Astrocyte (in vitro differentiated cells and primary cell): ENCODE measurements around the gene ADGRB3. TPM values are rescaled to one million over a fixed set of nuclear protein-coding genes. Genes with fewer than 3 reads are reported as not detected.
"Not testable (repeated sequence)": the region's sequence is repeated elsewhere in the genome, so short reads cannot be mapped to it uniquely, and the experiment has no call there.

Experiments used
- DNase-seq: peaks from one replicate; pipeline ENCODE4 v3.0.0-alpha.2; 2010; ENCODE audit warnings: low read depth
- FAIRE-seq: peaks from 2 replicates; lab custom pipeline; 2011; peaks lifted over from hg19 to GRCh38; lab: Jason Lieb, UNC
- H2AFZ ChIP-seq: 2 replicates; pipeline ENCODE4 v1.6.0; 2012; ENCODE audit warnings: low read depth, low read length, inconsistent platforms
- H3K27ac ChIP-seq: 2 replicates; pipeline ENCODE4 v1.5.1; 2011; ENCODE audit warnings: low read depth, low read length, inconsistent platforms
- H3K27me3 ChIP-seq: 2 replicates; pipeline ENCODE4 v1.6.0; 2011; ENCODE audit warnings: low read length, inconsistent platforms; ENCODE audit not compliant: insufficient read depth
- H3K36me3 ChIP-seq: 2 replicates; pipeline ENCODE4 v1.5.1; 2011; ENCODE audit warnings: low read length, inconsistent platforms; ENCODE audit not compliant: insufficient read depth
- H3K4me1 ChIP-seq: 2 replicates; pipeline ENCODE4 v1.5.1; 2011; ENCODE audit warnings: low read length, inconsistent platforms; ENCODE audit not compliant: insufficient read depth
- H3K4me2 ChIP-seq: 2 replicates; pipeline ENCODE4 v1.6.0; 2012; ENCODE audit warnings: low read length, inconsistent platforms
- H3K4me3 ChIP-seq: 2 replicates; pipeline ENCODE4 v1.5.1; 2011; ENCODE audit warnings: low read depth, mild to moderate bottlenecking, low read length, inconsistent platforms; ENCODE audit not compliant: insufficient read depth
- H3K79me2 ChIP-seq: 2 replicates; pipeline ENCODE4 v1.6.0; 2012; ENCODE audit warnings: mild to moderate bottlenecking, low read length, inconsistent platforms; ENCODE audit not compliant: insufficient read depth
- H3K9ac ChIP-seq: 2 replicates; pipeline ENCODE4 v1.6.0; 2012; ENCODE audit warnings: mild to moderate bottlenecking, low read length, inconsistent platforms
- H3K9me3 ChIP-seq: 2 replicates; pipeline ENCODE4 v1.5.1; 2012; ENCODE audit warnings: low read depth, mild to moderate bottlenecking, low read length, inconsistent platforms; ENCODE audit not compliant: insufficient read depth
- H4K20me1 ChIP-seq: 2 replicates; pipeline ENCODE4 v1.6.0; 2012; ENCODE audit warnings: low read length, inconsistent platforms; ENCODE audit not compliant: insufficient read depth
- H3K27ac Mint-ChIP-seq: one replicate; pipeline ENCODE4 v1.8.0; 2021; ENCODE audit warnings: mild to moderate bottlenecking, mixed read lengths; ENCODE audit not compliant: unreplicated experiment
- H3K27me3 Mint-ChIP-seq: one replicate; pipeline ENCODE4 v1.8.0; 2021; ENCODE audit warnings: low read depth, mixed read lengths; ENCODE audit not compliant: unreplicated experiment
- H3K36me3 Mint-ChIP-seq: one replicate; pipeline ENCODE4 v1.8.0; 2021; ENCODE audit warnings: low read depth, mixed read lengths; ENCODE audit not compliant: unreplicated experiment
- H3K4me1 Mint-ChIP-seq: one replicate; pipeline ENCODE4 v1.8.0; 2021; ENCODE audit warnings: low read depth, mixed read lengths; ENCODE audit not compliant: unreplicated experiment
- H3K4me3 Mint-ChIP-seq: one replicate; pipeline ENCODE4 v1.8.0; 2021; ENCODE audit warnings: mild to moderate bottlenecking, moderate library complexity, mixed read lengths; ENCODE audit not compliant: unreplicated experiment
- H3K9me3 Mint-ChIP-seq: one replicate; pipeline ENCODE4 v1.8.0; 2021; ENCODE audit warnings: mild to moderate bottlenecking, mixed read lengths; ENCODE audit not compliant: unreplicated experiment
- EZH2 ChIP-seq: IDR thresholded peaks from 2 replicates; pipeline ENCODE4 v1.6.1; 2012; ENCODE audit warnings: mild to moderate bottlenecking, low read length, inconsistent platforms; ENCODE audit not compliant: insufficient read depth
- total RNA-seq: library from RNA; stranded (reverse); gene quantifications from 2 replicates; pipeline ENCODE4 v1.2.1, GENCODE V29; 2021
- TF ChIP-seq, protein P1 (sequence below): IDR thresholded peaks from 2 replicates; pipeline ENCODE4 v1.5.1; 2011; ENCODE audit warnings: low read depth, mild to moderate bottlenecking, inconsistent platforms, low read length, moderate library complexity; ENCODE audit not compliant: insufficient read depth

Gene ADGRB3
- total RNA-seq, 1 donor from 2014 or later, result 0.77 TPM

DNA sequence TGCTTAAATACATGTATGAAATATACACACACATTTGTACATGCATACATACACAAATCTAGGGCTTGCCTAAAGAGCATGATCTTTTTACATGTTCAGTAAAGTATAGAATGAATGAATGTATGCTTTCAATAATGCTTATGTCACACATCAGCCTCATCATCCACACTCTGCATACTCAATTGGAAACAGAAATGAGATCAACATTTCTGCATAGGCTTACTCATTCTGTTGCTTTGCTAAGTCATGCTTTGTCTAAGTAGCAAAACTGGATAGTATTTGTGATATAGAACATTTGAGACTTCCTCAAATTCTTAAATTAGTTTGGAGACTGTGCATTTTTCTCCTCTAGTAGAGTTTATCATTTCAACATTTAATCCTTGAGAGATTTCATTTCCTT, 343.3 kb downstream of the ADGRB3 start:
- TF ChIP-seq, protein P1, sequence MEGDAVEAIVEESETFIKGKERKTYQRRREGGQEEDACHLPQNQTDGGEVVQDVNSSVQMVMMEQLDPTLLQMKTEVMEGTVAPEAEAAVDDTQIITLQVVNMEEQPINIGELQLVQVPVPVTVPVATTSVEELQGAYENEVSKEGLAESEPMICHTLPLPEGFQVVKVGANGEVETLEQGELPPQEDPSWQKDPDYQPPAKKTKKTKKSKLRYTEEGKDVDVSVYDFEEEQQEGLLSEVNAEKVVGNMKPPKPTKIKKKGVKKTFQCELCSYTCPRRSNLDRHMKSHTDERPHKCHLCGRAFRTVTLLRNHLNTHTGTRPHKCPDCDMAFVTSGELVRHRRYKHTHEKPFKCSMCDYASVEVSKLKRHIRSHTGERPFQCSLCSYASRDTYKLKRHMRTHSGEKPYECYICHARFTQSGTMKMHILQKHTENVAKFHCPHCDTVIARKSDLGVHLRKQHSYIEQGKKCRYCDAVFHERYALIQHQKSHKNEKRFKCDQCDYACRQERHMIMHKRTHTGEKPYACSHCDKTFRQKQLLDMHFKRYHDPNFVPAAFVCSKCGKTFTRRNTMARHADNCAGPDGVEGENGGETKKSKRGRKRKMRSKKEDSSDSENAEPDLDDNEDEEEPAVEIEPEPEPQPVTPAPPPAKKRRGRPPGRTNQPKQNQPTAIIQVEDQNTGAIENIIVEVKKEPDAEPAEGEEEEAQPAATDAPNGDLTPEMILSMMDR, result no peak
- no peak for TF ChIP-seq EZH2
- H2AFZ ChIP-seq, result no peak overlapping the region
- no peaks in the 10 kb centered on the region for H3K27me3 ChIP-seq
- no peaks in the 10 kb centered on the region for H3K9me3 ChIP-seq
- Mint-ChIP-seq H3K4me3 (no peak overlapping the region), H3K4me1 (peaks cover 3% of the 10 kb centered on the region), H3K27me3 (no peaks in the 10 kb centered on the region), H3K36me3 (no peaks in the 10 kb centered on the region), H3K9me3 (no peaks in the 10 kb centered on the region), H3K27ac (no peak overlapping the region)
- no peak overlapping the region for H3K27ac ChIP-seq
- no peak overlapping the region for H3K9ac ChIP-seq
- no peaks in the 10 kb centered on the region for H3K79me2 ChIP-seq
- no peak overlapping the region for H3K4me3 ChIP-seq
- no peaks in the 10 kb centered on the region for H4K20me1 ChIP-seq
- H3K4me1 ChIP-seq, result no peaks in the 10 kb centered on the region
- no peak overlapping the region for H3K4me2 ChIP-seq
- H3K36me3 ChIP-seq, result no peaks in the 10 kb centered on the region
- no peak for DNase-seq
- no peak for FAIRE-seq

DNA sequence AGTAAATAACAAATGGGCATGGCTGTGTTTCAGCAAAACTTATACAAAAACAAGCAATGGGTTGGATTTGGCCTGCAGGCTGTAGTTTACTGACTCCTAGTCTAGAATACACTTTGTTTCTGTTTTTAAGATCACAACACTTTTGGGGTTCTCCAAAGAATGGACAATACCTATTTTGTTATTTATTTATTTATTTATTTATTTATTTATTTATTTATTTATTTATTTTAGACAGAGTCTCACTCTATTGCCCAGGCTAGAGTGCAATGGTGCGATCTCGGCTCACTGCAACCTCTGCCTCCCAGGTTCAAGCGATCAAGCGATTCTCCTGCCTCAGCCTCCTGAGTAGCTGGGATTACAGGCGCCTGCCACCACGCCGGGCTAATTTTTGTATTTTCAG, 346.6 kb downstream of the ADGRB3 start:
- not testable (repeated sequence) for FAIRE-seq, H3K4me3 Mint-ChIP-seq, H3K9me3 Mint-ChIP-seq, DNase-seq, H3K27me3 ChIP-seq, H3K27ac Mint-ChIP-seq, H3K4me1 Mint-ChIP-seq, H4K20me1 ChIP-seq, H3K9ac ChIP-seq, H3K27me3 Mint-ChIP-seq, H3K4me2 ChIP-seq, H3K79me2 ChIP-seq, H3K36me3 Mint-ChIP-seq, H3K36me3 ChIP-seq, H3K27ac ChIP-seq, H3K9me3 ChIP-seq, H3K4me3 ChIP-seq, H2AFZ ChIP-seq, H3K4me1 ChIP-seq

DNA sequence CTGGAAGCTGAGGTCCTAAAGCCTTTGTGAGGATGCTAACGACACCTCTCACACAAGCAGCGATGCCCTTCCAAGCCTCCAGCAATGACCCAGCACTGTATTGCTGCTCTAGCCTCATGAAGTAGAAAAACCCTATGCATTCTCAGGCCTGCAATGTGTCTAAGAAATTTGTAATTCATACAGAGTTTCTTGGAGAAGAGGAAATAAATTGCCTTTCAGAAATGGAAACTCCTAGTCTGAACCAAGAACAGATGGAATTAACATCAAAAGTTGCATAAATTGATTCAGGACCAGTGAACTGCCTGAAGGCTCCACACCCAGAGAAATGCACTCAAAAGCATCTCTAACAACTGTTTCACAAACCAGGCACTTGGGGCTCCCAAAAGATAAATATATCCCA, 353.6 kb downstream of the ADGRB3 start:
- no peak overlapping the region for H3K4me3 Mint-ChIP-seq
- Histone ChIP-seq H3K4me1 (no peaks in the 10 kb centered on the region), H3K4me3 (no peak overlapping the region), H3K27ac (no peak overlapping the region), H3K27me3 (no peaks in the 10 kb centered on the region), H4K20me1 (no peaks in the 10 kb centered on the region), H3K9ac (no peak overlapping the region), H3K4me2 (no peak overlapping the region), H3K9me3 (no peaks in the 10 kb centered on the region), H2AFZ (no peak overlapping the region), H3K79me2 (no peaks in the 10 kb centered on the region), H3K36me3 (no peaks in the 10 kb centered on the region)
- FAIRE-seq (no peak), DNase-seq (no peak)
- no peaks in the 10 kb centered on the region for H3K27me3 Mint-ChIP-seq
- H3K27ac Mint-ChIP-seq, result no peak overlapping the region
- no peaks in the 10 kb centered on the region for H3K4me1 Mint-ChIP-seq
- H3K9me3 Mint-ChIP-seq, result no peaks in the 10 kb centered on the region
- H3K36me3 Mint-ChIP-seq, result no peaks in the 10 kb centered on the region
- TF ChIP-seq EZH2, result no peak
- TF ChIP-seq, protein P1, result no peak
